NCI-H1694 (cell line): ENCODE results near the gene PPP1R17.

Experiments
- DNase-seq: peaks from one replicate; lab custom pipeline; 2025; lab: John Stamatoyannopoulos, UW

The PPP1R17 gene

GRCh38 chr7:31687024-31687748 is at the start of gene PPP1R17:
Gene PPP1R17 (plus strand): TSS chr7:31687215. CDS start chr7:31692442, 5,227 bp downstream.
- peak; percentile 84 for DNase-seq

GRCh38 chr7:31640381-31640780 is 46.6 kb upstream of the PPP1R17 start:
- DNase-seq, result no peak

GRCh38 chr7:31642681-31643115 is 44.3 kb upstream of the PPP1R17 start:
- no peak for DNase-seq

GRCh38 chr7:31646942-31647341 is 40.1 kb upstream of the PPP1R17 start:
- DNase-seq, result no peak

- DNase-seq, result no peak
These were observed 39.5 kb upstream of the PPP1R17 start for GRCh38 chr7:31647511-31647910.

- DNase-seq, result peak; percentile 54
These were observed 38.7 kb upstream of the PPP1R17 start for GRCh38 chr7:31648288-31648687.

GRCh38 chr7:31648880-31649279 is 38.1 kb upstream of the PPP1R17 start:
- no peak for DNase-seq

GRCh38 chr7:31651234-31652062 is 35.6 kb upstream of the PPP1R17 start:
- no peak for DNase-seq

- DNase-seq, result no peak
These were observed 35.0 kb upstream of the PPP1R17 start for GRCh38 chr7:31652063-31652326.

- no peak for DNase-seq
These were observed 23.9 kb upstream of the PPP1R17 start for GRCh38 chr7:31663072-31663471.

- no peak for DNase-seq
These were observed 22.1 kb upstream of the PPP1R17 start for GRCh38 chr7:31664890-31665289.

GRCh38 chr7:31665546-31665945 is 21.5 kb upstream of the PPP1R17 start:
- DNase-seq, result no peak

GRCh38 chr7:31669461-31669860 is 17.6 kb upstream of the PPP1R17 start:
- DNase-seq, result no peak

GRCh38 chr7:31679574-31680305 is 7.3 kb upstream of the PPP1R17 start:
- DNase-seq, result peak; percentile 92

GRCh38 chr7:31683445-31684225 is 3.4 kb upstream of the PPP1R17 start:
- peak; percentile 98 for DNase-seq

GRCh38 chr7:31688372-31688771 is 1.4 kb downstream of the PPP1R17 start:
- DNase-seq, result no peak

GRCh38 chr7:31688996-31689395 is 2.0 kb downstream of the PPP1R17 start:
- no peak for DNase-seq

GRCh38 chr7:31690935-31691334 is 3.9 kb downstream of the PPP1R17 start:
- peak; percentile 28 for DNase-seq

GRCh38 chr7:31692451-31692850 is 5.4 kb downstream of the PPP1R17 start:
- DNase-seq, result peak; percentile 37

GRCh38 chr7:31692871-31693270 is 5.9 kb downstream of the PPP1R17 start:
- no peak for DNase-seq

GRCh38 chr7:31695859-31696614 is 9.0 kb downstream of the PPP1R17 start:
- no peak for DNase-seq
